ENCODE measurements around the gene CSGALNACT2. TPM values are rescaled to one million over a fixed set of nuclear protein-coding genes. Genes with fewer than 3 reads are reported as not detected.

Gene CSGALNACT2
- total and polyA plus RNA-seq, 10 of the 15 experiments (the other 5 are each of a cell fraction or from before 2014, with no cell fraction given) = 2.5 to 12.6 (median 8.7) TPM

DNA sequence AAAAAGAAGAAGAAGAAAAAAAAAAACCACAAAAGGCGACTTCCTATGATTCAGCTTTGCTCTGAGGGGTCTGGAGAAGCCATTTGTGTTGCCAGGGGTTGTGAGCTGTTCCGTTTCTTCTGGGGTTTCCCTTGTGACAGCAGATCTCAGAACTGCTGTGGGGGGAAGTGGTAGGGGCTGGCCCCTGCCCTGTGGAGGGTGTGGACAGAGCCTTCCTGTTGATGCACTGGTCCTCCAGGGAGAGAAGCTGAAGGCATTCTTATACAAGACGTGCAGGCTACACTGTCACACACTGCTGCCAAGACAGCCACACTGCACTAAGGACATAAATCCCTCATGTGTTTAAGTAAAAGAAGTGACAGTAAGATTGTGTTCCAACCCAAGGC is 17.3 kb upstream of the CSGALNACT2 start (continued):
- TF ChIP-seq, protein P1, sequence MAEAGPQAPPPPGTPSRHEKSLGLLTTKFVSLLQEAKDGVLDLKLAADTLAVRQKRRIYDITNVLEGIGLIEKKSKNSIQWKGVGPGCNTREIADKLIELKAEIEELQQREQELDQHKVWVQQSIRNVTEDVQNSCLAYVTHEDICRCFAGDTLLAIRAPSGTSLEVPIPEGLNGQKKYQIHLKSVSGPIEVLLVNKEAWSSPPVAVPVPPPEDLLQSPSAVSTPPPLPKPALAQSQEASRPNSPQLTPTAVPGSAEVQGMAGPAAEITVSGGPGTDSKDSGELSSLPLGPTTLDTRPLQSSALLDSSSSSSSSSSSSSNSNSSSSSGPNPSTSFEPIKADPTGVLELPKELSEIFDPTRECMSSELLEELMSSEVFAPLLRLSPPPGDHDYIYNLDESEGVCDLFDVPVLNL (IDR thresholded peaks at IDR 0.05; ENCODE audit: low read depth, low read length) = no peak
- TF ChIP-seq POU2F2 (IDR thresholded peaks at IDR 0.05; ENCODE audit: borderline replicate concordance, low read depth, low read length) = no peak
- no peak for TF ChIP-seq TAF1 (IDR thresholded peaks at IDR 0.05; ENCODE audit: borderline replicate concordance, low read depth, low read length)
- no peak for TF ChIP-seq SIN3A (IDR thresholded peaks at IDR 0.05; ENCODE audit: low read depth, low read length)
- peak in 1 of 2 experiments; percentile 41; a peak in 1 of 4 replicates for TF ChIP-seq EP300 (IDR thresholded peaks at IDR 0.05; ENCODE audit: borderline replicate concordance in 1 of 2, control insufficient read depth in 1 of 2, low read depth in 2 of 2, low read length in 2 of 2)
- TF ChIP-seq ZNF274 (IDR thresholded peaks at IDR 0.05; ENCODE audit: insufficient read depth, insufficient read length) = no peak
- TF ChIP-seq MEF2A (IDR thresholded peaks at IDR 0.05; ENCODE audit: insufficient read depth, low read depth, low read length) = no peak
- TF ChIP-seq, protein P2, sequence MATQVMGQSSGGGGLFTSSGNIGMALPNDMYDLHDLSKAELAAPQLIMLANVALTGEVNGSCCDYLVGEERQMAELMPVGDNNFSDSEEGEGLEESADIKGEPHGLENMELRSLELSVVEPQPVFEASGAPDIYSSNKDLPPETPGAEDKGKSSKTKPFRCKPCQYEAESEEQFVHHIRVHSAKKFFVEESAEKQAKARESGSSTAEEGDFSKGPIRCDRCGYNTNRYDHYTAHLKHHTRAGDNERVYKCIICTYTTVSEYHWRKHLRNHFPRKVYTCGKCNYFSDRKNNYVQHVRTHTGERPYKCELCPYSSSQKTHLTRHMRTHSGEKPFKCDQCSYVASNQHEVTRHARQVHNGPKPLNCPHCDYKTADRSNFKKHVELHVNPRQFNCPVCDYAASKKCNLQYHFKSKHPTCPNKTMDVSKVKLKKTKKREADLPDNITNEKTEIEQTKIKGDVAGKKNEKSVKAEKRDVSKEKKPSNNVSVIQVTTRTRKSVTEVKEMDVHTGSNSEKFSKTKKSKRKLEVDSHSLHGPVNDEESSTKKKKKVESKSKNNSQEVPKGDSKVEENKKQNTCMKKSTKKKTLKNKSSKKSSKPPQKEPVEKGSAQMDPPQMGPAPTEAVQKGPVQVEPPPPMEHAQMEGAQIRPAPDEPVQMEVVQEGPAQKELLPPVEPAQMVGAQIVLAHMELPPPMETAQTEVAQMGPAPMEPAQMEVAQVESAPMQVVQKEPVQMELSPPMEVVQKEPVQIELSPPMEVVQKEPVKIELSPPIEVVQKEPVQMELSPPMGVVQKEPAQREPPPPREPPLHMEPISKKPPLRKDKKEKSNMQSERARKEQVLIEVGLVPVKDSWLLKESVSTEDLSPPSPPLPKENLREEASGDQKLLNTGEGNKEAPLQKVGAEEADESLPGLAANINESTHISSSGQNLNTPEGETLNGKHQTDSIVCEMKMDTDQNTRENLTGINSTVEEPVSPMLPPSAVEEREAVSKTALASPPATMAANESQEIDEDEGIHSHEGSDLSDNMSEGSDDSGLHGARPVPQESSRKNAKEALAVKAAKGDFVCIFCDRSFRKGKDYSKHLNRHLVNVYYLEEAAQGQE (IDR thresholded peaks at IDR 0.05; ENCODE audit: low read depth, low read length) = no peak
- no peak for TF ChIP-seq FOS (IDR thresholded peaks at IDR 0.05; ENCODE audit: borderline replicate concordance, extremely low read depth, insufficient read length)
- TF ChIP-seq NBN (IDR thresholded peaks at IDR 0.05) = no peak
- TF ChIP-seq MXI1 (IDR thresholded peaks at IDR 0.05; ENCODE audit: low read depth, low read length) = no peak
- TF ChIP-seq IKZF2 (IDR thresholded peaks at IDR 0.05) = peak in 1 of 2 experiments; percentile 24; a peak in 1 of 4 replicates
- no peak for TF ChIP-seq SUPT20H (IDR thresholded peaks at IDR 0.05; ENCODE audit: borderline replicate concordance, control insufficient read depth, low read depth, low read length)
- no peak for TF ChIP-seq RAD51 (IDR thresholded peaks at IDR 0.05)
- TF ChIP-seq, protein P3, sequence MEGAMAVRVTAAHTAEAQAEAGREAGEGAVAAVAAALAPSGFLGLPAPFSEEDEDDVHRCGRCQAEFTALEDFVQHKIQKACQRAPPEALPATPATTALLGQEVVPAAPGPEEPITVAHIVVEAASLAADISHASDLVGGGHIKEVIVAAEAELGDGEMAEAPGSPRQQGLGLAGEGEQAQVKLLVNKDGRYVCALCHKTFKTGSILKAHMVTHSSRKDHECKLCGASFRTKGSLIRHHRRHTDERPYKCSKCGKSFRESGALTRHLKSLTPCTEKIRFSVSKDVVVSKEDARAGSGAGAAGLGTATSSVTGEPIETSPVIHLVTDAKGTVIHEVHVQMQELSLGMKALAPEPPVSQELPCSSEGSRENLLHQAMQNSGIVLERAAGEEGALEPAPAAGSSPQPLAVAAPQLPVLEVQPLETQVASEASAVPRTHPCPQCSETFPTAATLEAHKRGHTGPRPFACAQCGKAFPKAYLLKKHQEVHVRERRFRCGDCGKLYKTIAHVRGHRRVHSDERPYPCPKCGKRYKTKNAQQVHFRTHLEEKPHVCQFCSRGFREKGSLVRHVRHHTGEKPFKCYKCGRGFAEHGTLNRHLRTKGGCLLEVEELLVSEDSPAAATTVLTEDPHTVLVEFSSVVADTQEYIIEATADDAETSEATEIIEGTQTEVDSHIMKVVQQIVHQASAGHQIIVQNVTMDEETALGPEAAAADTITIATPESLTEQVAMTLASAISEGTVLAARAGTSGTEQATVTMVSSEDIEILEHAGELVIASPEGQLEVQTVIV (IDR thresholded peaks at IDR 0.05; ENCODE audit: borderline replicate concordance, partially characterized antibody) = no peak
- TF ChIP-seq, protein P4, sequence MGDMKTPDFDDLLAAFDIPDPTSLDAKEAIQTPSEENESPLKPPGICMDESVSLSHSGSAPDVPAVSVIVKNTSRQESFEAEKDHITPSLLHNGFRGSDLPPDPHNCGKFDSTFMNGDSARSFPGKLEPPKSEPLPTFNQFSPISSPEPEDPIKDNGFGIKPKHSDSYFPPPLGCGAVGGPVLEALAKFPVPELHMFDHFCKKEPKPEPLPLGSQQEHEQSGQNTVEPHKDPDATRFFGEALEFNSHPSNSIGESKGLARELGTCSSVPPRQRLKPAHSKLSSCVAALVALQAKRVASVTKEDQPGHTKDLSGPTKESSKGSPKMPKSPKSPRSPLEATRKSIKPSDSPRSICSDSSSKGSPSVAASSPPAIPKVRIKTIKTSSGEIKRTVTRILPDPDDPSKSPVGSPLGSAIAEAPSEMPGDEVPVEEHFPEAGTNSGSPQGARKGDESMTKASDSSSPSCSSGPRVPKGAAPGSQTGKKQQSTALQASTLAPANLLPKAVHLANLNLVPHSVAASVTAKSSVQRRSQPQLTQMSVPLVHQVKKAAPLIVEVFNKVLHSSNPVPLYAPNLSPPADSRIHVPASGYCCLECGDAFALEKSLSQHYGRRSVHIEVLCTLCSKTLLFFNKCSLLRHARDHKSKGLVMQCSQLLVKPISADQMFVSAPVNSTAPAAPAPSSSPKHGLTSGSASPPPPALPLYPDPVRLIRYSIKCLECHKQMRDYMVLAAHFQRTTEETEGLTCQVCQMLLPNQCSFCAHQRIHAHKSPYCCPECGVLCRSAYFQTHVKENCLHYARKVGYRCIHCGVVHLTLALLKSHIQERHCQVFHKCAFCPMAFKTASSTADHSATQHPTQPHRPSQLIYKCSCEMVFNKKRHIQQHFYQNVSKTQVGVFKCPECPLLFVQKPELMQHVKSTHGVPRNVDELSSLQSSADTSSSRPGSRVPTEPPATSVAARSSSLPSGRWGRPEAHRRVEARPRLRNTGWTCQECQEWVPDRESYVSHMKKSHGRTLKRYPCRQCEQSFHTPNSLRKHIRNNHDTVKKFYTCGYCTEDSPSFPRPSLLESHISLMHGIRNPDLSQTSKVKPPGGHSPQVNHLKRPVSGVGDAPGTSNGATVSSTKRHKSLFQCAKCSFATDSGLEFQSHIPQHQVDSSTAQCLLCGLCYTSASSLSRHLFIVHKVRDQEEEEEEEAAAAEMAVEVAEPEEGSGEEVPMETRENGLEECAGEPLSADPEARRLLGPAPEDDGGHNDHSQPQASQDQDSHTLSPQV (IDR thresholded peaks at IDR 0.05) = no peak
- TF ChIP-seq, protein P5, sequence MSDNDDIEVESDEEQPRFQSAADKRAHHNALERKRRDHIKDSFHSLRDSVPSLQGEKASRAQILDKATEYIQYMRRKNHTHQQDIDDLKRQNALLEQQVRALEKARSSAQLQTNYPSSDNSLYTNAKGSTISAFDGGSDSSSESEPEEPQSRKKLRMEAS (IDR thresholded peaks at IDR 0.05; ENCODE audit: low read depth, low read length) = no peak
- no peak for TF ChIP-seq SMAD5 (IDR thresholded peaks at IDR 0.05; ENCODE audit: low read depth)
- TF ChIP-seq ZNF24 (IDR thresholded peaks at IDR 0.05) = no peak
- no peak for TF ChIP-seq CREB1 (IDR thresholded peaks at IDR 0.05; ENCODE audit: low read depth)
